ENCODE results near the gene VIPR2.

DNA sequence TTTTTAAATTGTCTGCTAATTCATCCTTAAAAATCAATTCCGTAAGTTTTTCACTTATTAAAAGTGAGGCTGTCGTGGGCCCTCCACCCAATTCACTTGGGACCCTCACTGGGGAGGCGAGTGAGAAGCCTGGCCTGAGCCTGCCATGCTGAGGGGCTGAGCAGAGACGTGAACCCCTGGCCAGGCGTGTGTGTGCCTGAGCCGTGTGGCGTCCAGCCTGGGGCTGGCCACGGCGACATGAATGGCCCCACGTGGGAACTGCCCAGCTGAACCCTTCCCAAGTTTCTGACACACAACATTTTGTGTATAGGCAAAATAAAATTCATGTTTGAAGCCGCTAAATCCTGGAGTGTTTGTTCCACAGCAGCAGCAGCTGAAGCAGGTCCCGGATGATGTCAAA is 13.0 kb upstream of the VIPR2 start:
- TF ChIP-seq, protein P1, sequence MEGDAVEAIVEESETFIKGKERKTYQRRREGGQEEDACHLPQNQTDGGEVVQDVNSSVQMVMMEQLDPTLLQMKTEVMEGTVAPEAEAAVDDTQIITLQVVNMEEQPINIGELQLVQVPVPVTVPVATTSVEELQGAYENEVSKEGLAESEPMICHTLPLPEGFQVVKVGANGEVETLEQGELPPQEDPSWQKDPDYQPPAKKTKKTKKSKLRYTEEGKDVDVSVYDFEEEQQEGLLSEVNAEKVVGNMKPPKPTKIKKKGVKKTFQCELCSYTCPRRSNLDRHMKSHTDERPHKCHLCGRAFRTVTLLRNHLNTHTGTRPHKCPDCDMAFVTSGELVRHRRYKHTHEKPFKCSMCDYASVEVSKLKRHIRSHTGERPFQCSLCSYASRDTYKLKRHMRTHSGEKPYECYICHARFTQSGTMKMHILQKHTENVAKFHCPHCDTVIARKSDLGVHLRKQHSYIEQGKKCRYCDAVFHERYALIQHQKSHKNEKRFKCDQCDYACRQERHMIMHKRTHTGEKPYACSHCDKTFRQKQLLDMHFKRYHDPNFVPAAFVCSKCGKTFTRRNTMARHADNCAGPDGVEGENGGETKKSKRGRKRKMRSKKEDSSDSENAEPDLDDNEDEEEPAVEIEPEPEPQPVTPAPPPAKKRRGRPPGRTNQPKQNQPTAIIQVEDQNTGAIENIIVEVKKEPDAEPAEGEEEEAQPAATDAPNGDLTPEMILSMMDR (conservative IDR thresholded peaks at IDR 0.05; ENCODE audit: low read depth, low read length), result no peak
- no peak for TF ChIP-seq EZH2 (IDR thresholded peaks at IDR 0.05; ENCODE audit: borderline replicate concordance, low read depth, low read length, poor library complexity, severe bottlenecking)
